ENCODE measurements around the gene KCNE5.
A peak's percentile ranks its signal among the peaks of the same experiment; 100 is the strongest.

The KCNE5 gene

GRCh38 chrX:109632906-109633504 lies 8.0 kb upstream of the KCNE5 start:
- no peak overlapping the region for H3K4me3 ChIP-seq (ENCODE audit: low read length)
- peak; percentile 53 for TF ChIP-seq CTCF (conservative IDR thresholded peaks at IDR 0.05; ENCODE audit: low read length)
- peak; percentile 8 for DNase-seq (ENCODE audit: low read depth)

- no peak for DNase-seq (ENCODE audit: low read depth)
- no peak overlapping the region for H3K4me3 ChIP-seq (ENCODE audit: low read length)
- TF ChIP-seq CTCF (conservative IDR thresholded peaks at IDR 0.05; ENCODE audit: low read length), result no peak
Measured at GRCh38 chrX:109629310-109629709, 4.3 kb upstream of the KCNE5 start.

DNA sequence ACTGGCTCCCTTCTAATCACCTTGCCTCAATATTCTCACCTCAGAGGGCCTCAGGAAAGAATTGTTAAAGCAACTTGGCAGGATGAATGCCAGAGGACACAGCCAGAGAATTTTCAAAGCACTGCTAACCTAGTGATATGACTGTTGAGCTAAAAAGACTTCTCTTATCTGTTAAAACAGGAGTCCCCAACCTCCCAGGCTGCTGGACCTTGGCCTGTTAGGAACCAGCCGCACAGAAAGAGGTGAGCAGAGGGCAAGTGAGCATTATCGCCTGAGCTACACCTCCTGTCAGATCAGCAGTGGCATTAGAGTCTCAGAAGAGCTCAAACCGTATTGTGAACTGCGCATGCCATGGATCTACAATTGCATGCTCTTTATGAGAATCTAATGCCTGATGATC lies 1.7 kb upstream of the KCNE5 start:
- no peak for DNase-seq (ENCODE audit: low read depth)
- H3K4me3 ChIP-seq (ENCODE audit: low read length), result no peak overlapping the region
- TF ChIP-seq CTCF (conservative IDR thresholded peaks at IDR 0.05; ENCODE audit: low read length), result no peak

GRCh38 chrX:109623997-109624396 lies 975 bp downstream of the KCNE5 start:
- DNase-seq (ENCODE audit: low read depth), result no peak
- H3K4me3 ChIP-seq (ENCODE audit: low read length), result no peak overlapping the region
- TF ChIP-seq CTCF (conservative IDR thresholded peaks at IDR 0.05; ENCODE audit: low read length), result no peak

DNA sequence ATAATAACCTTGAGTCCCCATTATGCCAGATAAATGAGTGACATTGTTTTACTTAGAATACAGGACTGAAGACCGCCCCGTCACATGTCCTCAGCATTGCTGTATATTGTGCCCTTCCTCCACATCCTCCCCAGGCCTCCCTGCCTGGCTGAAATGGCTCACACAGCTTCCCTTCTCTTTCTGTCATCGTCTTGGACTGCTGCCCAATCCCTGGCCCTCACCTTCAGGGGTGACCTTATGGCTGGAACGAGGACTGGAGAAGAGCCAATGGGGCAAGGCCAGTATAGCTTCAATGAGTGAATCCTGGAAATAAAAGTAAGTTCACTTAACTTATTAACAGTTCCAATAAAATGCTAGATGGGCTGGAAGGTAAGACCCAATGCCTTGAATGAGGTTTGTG lies 2.7 kb downstream of the KCNE5 start:
- no peak for TF ChIP-seq CTCF (conservative IDR thresholded peaks at IDR 0.05; ENCODE audit: low read length)
- DNase-seq (ENCODE audit: low read depth), result no peak
- no peak overlapping the region for H3K4me3 ChIP-seq (ENCODE audit: low read length)

DNA sequence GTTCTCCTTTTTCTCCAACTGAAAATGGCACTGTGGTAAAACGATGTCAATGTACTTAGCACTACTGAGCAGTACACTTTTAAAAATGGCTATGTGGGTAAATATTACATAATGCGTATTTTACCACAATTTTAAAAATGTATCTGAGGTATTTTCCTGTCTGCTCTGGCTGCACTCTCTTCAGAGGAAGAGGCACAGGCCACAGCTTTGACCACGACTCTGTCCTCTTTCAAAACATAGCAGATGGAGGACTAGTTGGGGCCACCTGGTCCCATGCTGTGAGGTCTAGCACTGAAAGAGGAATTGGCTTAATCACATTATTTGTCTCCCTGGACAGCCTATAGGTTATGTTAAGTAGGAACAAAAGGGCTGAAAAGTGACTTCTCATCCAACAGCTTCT lies 5.2 kb downstream of the KCNE5 start:
- no peak overlapping the region for H3K4me3 ChIP-seq (ENCODE audit: low read length)
- no peak for DNase-seq (ENCODE audit: low read depth)
- no peak for TF ChIP-seq CTCF (conservative IDR thresholded peaks at IDR 0.05; ENCODE audit: low read length)

- no peak overlapping the region for H3K4me3 ChIP-seq (ENCODE audit: low read length)
- no peak for TF ChIP-seq CTCF (conservative IDR thresholded peaks at IDR 0.05; ENCODE audit: low read length)
- no peak for DNase-seq (ENCODE audit: low read depth)
Measured at GRCh38 chrX:109614951-109615350, 10.0 kb downstream of the KCNE5 start.

All from AG10803 (cell line).